HEK293 (cell line): Measurements from ENCODE around the gene RDH5.
A peak's percentile ranks its signal among the peaks of the same experiment; 100 is the strongest.

Experiments used
- BCL6B ChIP-seq: fragments of 450-650 bp; formaldehyde crosslinking; IDR thresholded peaks from 2 replicates; pipeline ENCODE4 v1.5.1; 2017; ENCODE audit warnings: missing biosample characterization, missing genetic modification characterization
- EGR2 ChIP-seq: fragments of 450-650 bp; formaldehyde crosslinking; IDR thresholded peaks from 2 replicates; pipeline ENCODE4 v1.5.1; 2016; ENCODE audit warnings: low read depth, missing biosample characterization, missing genetic modification characterization
- KLF17 ChIP-seq: fragments of 450-650 bp; formaldehyde crosslinking; IDR thresholded peaks from 2 replicates; pipeline ENCODE4 v1.5.1; 2016; ENCODE audit warnings: missing biosample characterization, missing genetic modification characterization
- KLF9 ChIP-seq: fragments of 450-650 bp; formaldehyde crosslinking; IDR thresholded peaks from 2 replicates; pipeline ENCODE4 v1.5.1; 2016; ENCODE audit warnings: missing biosample characterization, missing genetic modification characterization, low read depth
- OVOL3 ChIP-seq: fragments of 450-650 bp; formaldehyde crosslinking; IDR thresholded peaks from 2 replicates; pipeline ENCODE4 v1.5.1; 2016; ENCODE audit warnings: missing biosample characterization, missing genetic modification characterization
- PRDM1 ChIP-seq: fragments of 450-650 bp; formaldehyde crosslinking; IDR thresholded peaks from 2 replicates; pipeline ENCODE4; 2016; ENCODE audit warnings: missing biosample characterization, missing genetic modification characterization
- SCRT2 ChIP-seq: fragments of 450-650 bp; formaldehyde crosslinking; IDR thresholded peaks from 2 replicates; pipeline ENCODE4 v1.5.1; 2016; ENCODE audit warnings: missing biosample characterization, missing genetic modification characterization
- SP3 ChIP-seq: fragments of 450-650 bp; formaldehyde crosslinking; IDR thresholded peaks from 2 replicates; pipeline ENCODE4 v1.5.1; 2016; ENCODE audit warnings: missing biosample characterization, missing genetic modification characterization
- SP7 ChIP-seq: fragments of 450-650 bp; formaldehyde crosslinking; IDR thresholded peaks from 2 replicates; pipeline ENCODE4 v1.5.1; 2016; ENCODE audit warnings: missing biosample characterization, missing genetic modification characterization
- ZBTB10 ChIP-seq: fragments of 450-650 bp; formaldehyde crosslinking; IDR thresholded peaks from 2 replicates; pipeline ENCODE4 v1.5.1; 2016; ENCODE audit warnings: missing biosample characterization, missing genetic modification characterization
- ZBTB20 ChIP-seq: fragments of 450-650 bp; formaldehyde crosslinking; IDR thresholded peaks from 2 replicates; pipeline ENCODE4 v1.5.1; 2016; ENCODE audit warnings: missing biosample characterization, missing genetic modification characterization
- ZBTB6 ChIP-seq: fragments of 450-650 bp; formaldehyde crosslinking; IDR thresholded peaks from 2 replicates; pipeline ENCODE4 v1.5.1; 2017; ENCODE audit warnings: missing biosample characterization, missing genetic modification characterization
- ZFHX2 ChIP-seq: fragments of 450-650 bp; formaldehyde crosslinking; conservative IDR thresholded peaks from 2 replicates; pipeline ENCODE4 v1.5.1; 2016; ENCODE audit warnings: missing biosample characterization, missing genetic modification characterization
- ZNF19 ChIP-seq: fragments of 450-650 bp; formaldehyde crosslinking; IDR thresholded peaks from 2 replicates; pipeline ENCODE4; 2016; ENCODE audit warnings: missing biosample characterization, missing genetic modification characterization, low read depth
- ZNF292 ChIP-seq: fragments of 450-650 bp; formaldehyde crosslinking; IDR thresholded peaks from 2 replicates; pipeline ENCODE4 v1.5.1; 2016; ENCODE audit warnings: low read depth, missing biosample characterization, missing genetic modification characterization, borderline replicate concordance
- ZNF335 ChIP-seq: fragments of 450-650 bp; formaldehyde crosslinking; conservative IDR thresholded peaks from 2 replicates; pipeline ENCODE4 v1.5.1; 2016; ENCODE audit warnings: missing biosample characterization, missing genetic modification characterization
- ZNF530 ChIP-seq: fragments of 450-650 bp; formaldehyde crosslinking; IDR thresholded peaks from 2 replicates; pipeline ENCODE4 v1.5.1; 2016; ENCODE audit warnings: low read depth, missing biosample characterization, missing genetic modification characterization
- ZNF596 ChIP-seq: fragments of 450-650 bp; IDR thresholded peaks from 2 replicates; pipeline ENCODE4 v1.5.0; 2018; ENCODE audit warnings: missing biosample characterization, mild to moderate bottlenecking, missing genetic modification characterization, moderate library complexity
- ZNF626 ChIP-seq: fragments of 450-650 bp; sonication (Bioruptor Pico); formaldehyde crosslinking; IDR thresholded peaks from 2 replicates; pipeline ENCODE4 v1.5.1; 2018; ENCODE audit warnings: missing biosample characterization, missing genetic modification characterization, inconsistent platforms
- ZNF692 ChIP-seq: fragments of 450-650 bp; formaldehyde crosslinking; IDR thresholded peaks from 2 replicates; pipeline ENCODE4 v1.5.1; 2016; ENCODE audit warnings: missing biosample characterization, missing genetic modification characterization
- ZNF785 ChIP-seq: fragments of 450-650 bp; formaldehyde crosslinking; IDR thresholded peaks from 2 replicates; pipeline ENCODE4 v1.5.1; 2016; ENCODE audit warnings: missing biosample characterization, missing genetic modification characterization
- ZNF843 ChIP-seq: fragments of 450-650 bp; formaldehyde crosslinking; IDR thresholded peaks from 2 replicates; pipeline ENCODE4 v1.5.1; 2016; ENCODE audit warnings: missing biosample characterization, missing genetic modification characterization
- ZXDB ChIP-seq: fragments of 450-650 bp; formaldehyde crosslinking; IDR thresholded peaks from 2 replicates; pipeline ENCODE4 v1.5.1; 2016; ENCODE audit warnings: missing biosample characterization, missing genetic modification characterization
- TF ChIP-seq, protein P1 (sequence below): fragments of 450-650 bp; formaldehyde crosslinking; IDR thresholded peaks from 2 replicates; pipeline ENCODE4 v1.5.1; 2016; ENCODE audit warnings: missing biosample characterization, missing genetic modification characterization
- TF ChIP-seq, protein P2 (sequence below): fragments of 450-650 bp; formaldehyde crosslinking; IDR thresholded peaks from 2 replicates; pipeline ENCODE4 v1.5.1; 2016; ENCODE audit warnings: missing biosample characterization, missing genetic modification characterization
- TF ChIP-seq, protein P3 (sequence below): fragments of 450-650 bp; formaldehyde crosslinking; IDR thresholded peaks from 2 replicates; pipeline ENCODE4 v1.5.1; 2016; ENCODE audit warnings: missing biosample characterization, missing genetic modification characterization

The RDH5 gene

GRCh38 chr12:55742719-55743405 lies 22.7 kb downstream of the RDH5 start, which contains the start of gene GDF11 (continued):
- TF ChIP-seq, protein P1, sequence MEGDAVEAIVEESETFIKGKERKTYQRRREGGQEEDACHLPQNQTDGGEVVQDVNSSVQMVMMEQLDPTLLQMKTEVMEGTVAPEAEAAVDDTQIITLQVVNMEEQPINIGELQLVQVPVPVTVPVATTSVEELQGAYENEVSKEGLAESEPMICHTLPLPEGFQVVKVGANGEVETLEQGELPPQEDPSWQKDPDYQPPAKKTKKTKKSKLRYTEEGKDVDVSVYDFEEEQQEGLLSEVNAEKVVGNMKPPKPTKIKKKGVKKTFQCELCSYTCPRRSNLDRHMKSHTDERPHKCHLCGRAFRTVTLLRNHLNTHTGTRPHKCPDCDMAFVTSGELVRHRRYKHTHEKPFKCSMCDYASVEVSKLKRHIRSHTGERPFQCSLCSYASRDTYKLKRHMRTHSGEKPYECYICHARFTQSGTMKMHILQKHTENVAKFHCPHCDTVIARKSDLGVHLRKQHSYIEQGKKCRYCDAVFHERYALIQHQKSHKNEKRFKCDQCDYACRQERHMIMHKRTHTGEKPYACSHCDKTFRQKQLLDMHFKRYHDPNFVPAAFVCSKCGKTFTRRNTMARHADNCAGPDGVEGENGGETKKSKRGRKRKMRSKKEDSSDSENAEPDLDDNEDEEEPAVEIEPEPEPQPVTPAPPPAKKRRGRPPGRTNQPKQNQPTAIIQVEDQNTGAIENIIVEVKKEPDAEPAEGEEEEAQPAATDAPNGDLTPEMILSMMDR = peak; percentile 29; the same call in 1 of the 2 replicates
- TF ChIP-seq ZNF843 (tag by site-specific recombination) (peak; percentile 55; the same call in 1 of the 2 replicates), SCRT2 (tag by site-specific recombination) (no peak), ZNF692 (peak; percentile 61), KLF17 (tag by site-specific recombination) (no peak; the same call in 1 of the 2 replicates), ZNF785 (tag by site-specific recombination) (0 out of 2 replicates have a peak, but pooled peaks have one; percentile 67), SP7 (tag by site-specific recombination) (peak; percentile 76), ZBTB10 (tag by site-specific recombination) (peak; percentile 80), ZFHX2 (peak; percentile 84), ZNF530 (tag by site-specific recombination) (no peak), ZNF19 (tag by site-specific recombination) (no peak), ZBTB20 (tag by site-specific recombination) (peak; percentile 34; the same call in 1 of the 2 replicates), ZNF335 (tag by site-specific recombination) (peak; percentile 31; the same call in 1 of the 2 replicates), OVOL3 (tag by site-specific recombination) (no peak), PRDM1 (tag by site-specific recombination) (peak; percentile 97), SP3 (tag by site-specific recombination) (peak; percentile 51), ZXDB (tag by site-specific recombination) (peak; percentile 63), ZNF626 (tag by site-specific recombination) (no peak), ZNF596 (tag by site-specific recombination) (peak; percentile 98), ZBTB6 (tag by site-specific recombination) (peak; percentile 79; the same call in 1 of the 2 replicates), ZNF292 (tag by site-specific recombination) (no peak), EGR2 (tag by site-specific recombination) (peak; percentile 92), BCL6B (no peak), KLF9 (tag by site-specific recombination) (peak; percentile 68; the same call in 1 of the 2 replicates)
- TF ChIP-seq, protein P2, sequence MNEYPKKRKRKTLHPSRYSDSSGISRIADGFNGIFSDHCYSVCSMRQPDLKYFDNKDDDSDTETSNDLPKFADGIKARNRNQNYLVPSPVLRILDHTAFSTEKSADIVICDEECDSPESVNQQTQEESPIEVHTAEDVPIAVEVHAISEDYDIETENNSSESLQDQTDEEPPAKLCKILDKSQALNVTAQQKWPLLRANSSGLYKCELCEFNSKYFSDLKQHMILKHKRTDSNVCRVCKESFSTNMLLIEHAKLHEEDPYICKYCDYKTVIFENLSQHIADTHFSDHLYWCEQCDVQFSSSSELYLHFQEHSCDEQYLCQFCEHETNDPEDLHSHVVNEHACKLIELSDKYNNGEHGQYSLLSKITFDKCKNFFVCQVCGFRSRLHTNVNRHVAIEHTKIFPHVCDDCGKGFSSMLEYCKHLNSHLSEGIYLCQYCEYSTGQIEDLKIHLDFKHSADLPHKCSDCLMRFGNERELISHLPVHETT (tag by site-specific recombination) = 0 out of 2 replicates have a peak, but pooled peaks have one; percentile 43
- TF ChIP-seq, protein P3, sequence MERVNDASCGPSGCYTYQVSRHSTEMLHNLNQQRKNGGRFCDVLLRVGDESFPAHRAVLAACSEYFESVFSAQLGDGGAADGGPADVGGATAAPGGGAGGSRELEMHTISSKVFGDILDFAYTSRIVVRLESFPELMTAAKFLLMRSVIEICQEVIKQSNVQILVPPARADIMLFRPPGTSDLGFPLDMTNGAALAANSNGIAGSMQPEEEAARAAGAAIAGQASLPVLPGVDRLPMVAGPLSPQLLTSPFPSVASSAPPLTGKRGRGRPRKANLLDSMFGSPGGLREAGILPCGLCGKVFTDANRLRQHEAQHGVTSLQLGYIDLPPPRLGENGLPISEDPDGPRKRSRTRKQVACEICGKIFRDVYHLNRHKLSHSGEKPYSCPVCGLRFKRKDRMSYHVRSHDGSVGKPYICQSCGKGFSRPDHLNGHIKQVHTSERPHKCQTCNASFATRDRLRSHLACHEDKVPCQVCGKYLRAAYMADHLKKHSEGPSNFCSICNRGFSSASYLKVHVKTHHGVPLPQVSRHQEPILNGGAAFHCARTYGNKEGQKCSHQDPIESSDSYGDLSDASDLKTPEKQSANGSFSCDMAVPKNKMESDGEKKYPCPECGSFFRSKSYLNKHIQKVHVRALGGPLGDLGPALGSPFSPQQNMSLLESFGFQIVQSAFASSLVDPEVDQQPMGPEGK (tag by site-specific recombination) = peak; percentile 86
